Astrocyte (in vitro differentiated cells and primary cell): ENCODE results near the gene CTIF.

Experiments
- EZH2 ChIP-seq: IDR thresholded peaks from 2 replicates; pipeline ENCODE4 v1.6.1; 2012; ENCODE audit warnings: mild to moderate bottlenecking, low read length, inconsistent platforms; ENCODE audit not compliant: insufficient read depth
- TF ChIP-seq, protein P1 (sequence below): IDR thresholded peaks from 2 replicates; pipeline ENCODE4 v1.5.1; 2011; ENCODE audit warnings: low read depth, mild to moderate bottlenecking, inconsistent platforms, low read length, moderate library complexity; ENCODE audit not compliant: insufficient read depth

DNA sequence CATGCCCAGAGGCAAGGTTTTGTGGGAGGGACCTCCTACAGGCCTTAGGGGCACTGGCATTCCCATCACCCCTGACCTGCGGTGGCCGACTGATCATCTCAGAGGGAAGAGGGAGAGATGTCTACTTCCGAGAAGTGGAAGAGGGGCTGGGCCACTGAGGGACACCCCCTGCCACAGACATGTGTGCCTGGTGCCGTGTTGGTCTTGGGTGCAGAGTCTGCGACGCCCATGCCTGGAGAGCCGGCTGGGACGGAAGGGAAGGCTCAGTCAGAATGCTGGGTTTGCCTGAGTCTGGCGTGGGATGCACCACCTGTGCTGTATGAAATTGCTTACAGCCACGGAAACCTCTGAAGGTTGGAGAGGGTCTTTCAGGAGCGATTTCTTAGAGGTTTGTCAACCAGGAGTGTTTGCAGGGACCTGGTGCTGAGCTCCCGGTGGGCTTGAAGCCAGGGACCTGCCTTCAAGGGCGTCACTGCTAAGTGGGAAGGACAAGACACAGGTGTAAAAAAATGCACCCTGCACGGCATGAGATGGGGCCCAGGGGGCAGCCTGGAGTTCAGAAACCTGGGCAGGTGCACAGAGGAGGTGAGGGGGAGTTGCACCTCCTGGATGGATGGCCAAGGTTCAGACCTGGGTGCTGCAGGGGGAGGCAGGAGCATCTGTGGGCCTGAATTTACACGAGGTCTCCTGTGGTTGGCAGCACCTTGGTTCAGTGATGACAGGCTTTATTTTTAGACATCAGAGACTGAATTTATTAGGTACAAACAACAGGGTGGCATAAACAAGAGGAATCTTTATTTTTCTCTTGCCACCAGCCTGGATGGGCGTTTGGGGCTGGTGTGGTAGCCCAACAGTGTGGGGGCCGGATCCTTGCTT, 100.3 kb downstream of the CTIF start:
- TF ChIP-seq, protein P1, sequence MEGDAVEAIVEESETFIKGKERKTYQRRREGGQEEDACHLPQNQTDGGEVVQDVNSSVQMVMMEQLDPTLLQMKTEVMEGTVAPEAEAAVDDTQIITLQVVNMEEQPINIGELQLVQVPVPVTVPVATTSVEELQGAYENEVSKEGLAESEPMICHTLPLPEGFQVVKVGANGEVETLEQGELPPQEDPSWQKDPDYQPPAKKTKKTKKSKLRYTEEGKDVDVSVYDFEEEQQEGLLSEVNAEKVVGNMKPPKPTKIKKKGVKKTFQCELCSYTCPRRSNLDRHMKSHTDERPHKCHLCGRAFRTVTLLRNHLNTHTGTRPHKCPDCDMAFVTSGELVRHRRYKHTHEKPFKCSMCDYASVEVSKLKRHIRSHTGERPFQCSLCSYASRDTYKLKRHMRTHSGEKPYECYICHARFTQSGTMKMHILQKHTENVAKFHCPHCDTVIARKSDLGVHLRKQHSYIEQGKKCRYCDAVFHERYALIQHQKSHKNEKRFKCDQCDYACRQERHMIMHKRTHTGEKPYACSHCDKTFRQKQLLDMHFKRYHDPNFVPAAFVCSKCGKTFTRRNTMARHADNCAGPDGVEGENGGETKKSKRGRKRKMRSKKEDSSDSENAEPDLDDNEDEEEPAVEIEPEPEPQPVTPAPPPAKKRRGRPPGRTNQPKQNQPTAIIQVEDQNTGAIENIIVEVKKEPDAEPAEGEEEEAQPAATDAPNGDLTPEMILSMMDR: no peak
- TF ChIP-seq EZH2: no peak
